ENCODE results near the gene NPL.

DNA sequence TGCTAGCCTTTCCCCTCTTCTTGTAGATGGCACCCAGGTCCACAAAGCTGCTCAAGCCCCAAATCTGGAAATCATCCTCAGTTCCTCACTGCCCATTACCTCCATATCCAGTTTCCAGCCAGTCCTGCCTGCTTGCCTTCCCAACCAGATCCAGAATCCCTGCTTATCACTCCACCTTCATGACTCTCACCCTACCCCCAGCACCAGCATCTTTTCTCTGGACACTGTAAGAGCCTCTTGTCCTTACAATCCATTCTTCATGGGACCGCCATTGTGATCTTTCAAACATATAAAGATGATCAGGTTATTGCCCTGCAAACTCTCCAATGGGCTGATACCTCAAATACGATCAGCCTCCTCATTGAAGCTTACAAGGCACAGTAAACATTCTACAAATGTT, 23.5 kb upstream of the NPL start:
- TF ChIP-seq, protein P1, sequence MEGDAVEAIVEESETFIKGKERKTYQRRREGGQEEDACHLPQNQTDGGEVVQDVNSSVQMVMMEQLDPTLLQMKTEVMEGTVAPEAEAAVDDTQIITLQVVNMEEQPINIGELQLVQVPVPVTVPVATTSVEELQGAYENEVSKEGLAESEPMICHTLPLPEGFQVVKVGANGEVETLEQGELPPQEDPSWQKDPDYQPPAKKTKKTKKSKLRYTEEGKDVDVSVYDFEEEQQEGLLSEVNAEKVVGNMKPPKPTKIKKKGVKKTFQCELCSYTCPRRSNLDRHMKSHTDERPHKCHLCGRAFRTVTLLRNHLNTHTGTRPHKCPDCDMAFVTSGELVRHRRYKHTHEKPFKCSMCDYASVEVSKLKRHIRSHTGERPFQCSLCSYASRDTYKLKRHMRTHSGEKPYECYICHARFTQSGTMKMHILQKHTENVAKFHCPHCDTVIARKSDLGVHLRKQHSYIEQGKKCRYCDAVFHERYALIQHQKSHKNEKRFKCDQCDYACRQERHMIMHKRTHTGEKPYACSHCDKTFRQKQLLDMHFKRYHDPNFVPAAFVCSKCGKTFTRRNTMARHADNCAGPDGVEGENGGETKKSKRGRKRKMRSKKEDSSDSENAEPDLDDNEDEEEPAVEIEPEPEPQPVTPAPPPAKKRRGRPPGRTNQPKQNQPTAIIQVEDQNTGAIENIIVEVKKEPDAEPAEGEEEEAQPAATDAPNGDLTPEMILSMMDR (IDR thresholded peaks at IDR 0.05) = no peak
- no peak for TF ChIP-seq POLR2A (IDR thresholded peaks at IDR 0.05)
